ENCODE measurements around the gene UPP1.
A peak's percentile ranks its signal among the peaks of the same experiment; 100 is the strongest.

Gene UPP1

GRCh38 chr7:48108959-48109847 is 20.1 kb downstream of the UPP1 start:
- no peak overlapping the region for H3K4me3 ChIP-seq (ENCODE audit: low read depth, low read length)
- no peak for DNase-seq (ENCODE audit: low read depth)
- no peak for TF ChIP-seq CTCF (IDR thresholded peaks at IDR 0.05; ENCODE audit: insufficient read depth, low read depth, low read length, missing control alignments)

- TF ChIP-seq CTCF (IDR thresholded peaks at IDR 0.05; ENCODE audit: insufficient read depth, low read depth, low read length, missing control alignments): peak; percentile 98
- DNase-seq (ENCODE audit: low read depth): peak; percentile 82
- no peak overlapping the region for H3K4me3 ChIP-seq (ENCODE audit: low read depth, low read length)
These were observed 21.0 kb downstream of the UPP1 start for GRCh38 chr7:48109848-48110663.

DNA sequence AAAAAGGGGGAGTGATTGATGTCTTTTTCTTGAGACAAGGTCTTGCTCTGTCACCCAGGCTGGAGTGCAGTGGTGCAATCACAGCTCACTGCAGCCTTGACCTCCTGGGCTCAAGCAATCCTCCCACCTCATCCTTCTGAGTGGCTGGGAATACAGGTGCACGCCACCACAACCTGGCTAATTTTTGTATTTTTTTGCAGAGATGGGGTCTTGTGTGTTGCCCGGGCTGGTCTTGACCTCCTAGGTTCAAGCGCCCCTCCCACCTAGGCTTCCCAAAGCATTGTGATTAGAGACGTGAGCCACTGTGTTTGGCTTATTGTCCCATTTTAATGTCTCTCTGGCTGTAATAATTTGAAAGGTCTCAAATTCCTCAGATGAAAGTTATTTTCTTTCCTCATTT is 21.8 kb downstream of the UPP1 start:
- no peak for TF ChIP-seq CTCF (IDR thresholded peaks at IDR 0.05; ENCODE audit: insufficient read depth, low read depth, low read length, missing control alignments)
- no peak overlapping the region for H3K4me3 ChIP-seq (ENCODE audit: low read depth, low read length)
- DNase-seq (ENCODE audit: low read depth): no peak

DNA sequence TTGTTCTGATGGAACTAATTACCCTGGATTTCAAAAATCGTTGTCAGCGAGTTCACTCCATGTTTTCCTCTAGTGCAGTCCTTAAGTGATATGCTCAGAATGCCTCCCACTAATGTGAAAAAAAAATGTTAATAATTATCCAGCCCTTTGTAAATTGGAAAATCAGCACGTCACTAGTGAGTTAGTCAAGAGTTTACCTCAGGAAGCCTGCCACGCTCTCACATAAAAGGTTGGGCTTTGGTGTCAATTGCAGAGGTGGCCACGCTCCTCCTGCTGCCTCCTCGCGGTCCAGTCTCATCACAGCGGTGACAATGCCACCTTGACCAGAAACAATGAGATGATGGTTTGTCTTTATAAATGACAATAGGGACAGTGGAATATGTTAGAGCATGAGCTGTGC is 22.5 kb downstream of the UPP1 start:
- DNase-seq (ENCODE audit: low read depth): no peak
- no peak overlapping the region for H3K4me3 ChIP-seq (ENCODE audit: low read depth, low read length)
- TF ChIP-seq CTCF (IDR thresholded peaks at IDR 0.05; ENCODE audit: insufficient read depth, low read depth, low read length, missing control alignments): no peak

- no peak for TF ChIP-seq CTCF (IDR thresholded peaks at IDR 0.05; ENCODE audit: insufficient read depth, low read depth, low read length, missing control alignments)
These were observed 23.5 kb downstream of the UPP1 start for GRCh38 chr7:48112401-48113165.

DNA sequence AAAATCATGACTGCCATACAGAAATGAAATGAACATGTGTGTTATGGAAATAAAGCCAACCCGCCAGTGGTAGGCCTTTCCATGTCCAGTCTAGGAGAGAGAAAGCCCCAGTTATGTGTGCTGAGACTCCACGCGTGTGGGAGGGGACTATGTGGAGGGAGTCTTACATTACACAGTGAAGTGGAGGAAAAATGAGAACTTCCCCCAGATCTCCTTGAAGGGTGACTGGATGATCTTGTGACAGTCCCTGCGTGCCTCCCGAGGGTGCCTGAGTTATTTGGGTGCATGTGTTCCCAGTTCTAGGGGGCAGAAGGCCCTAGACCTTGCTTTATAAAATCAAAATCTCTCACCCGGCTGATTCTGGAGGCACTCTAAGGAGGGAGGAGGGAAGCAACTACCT is 24.2 kb downstream of the UPP1 start:
- TF ChIP-seq CTCF (IDR thresholded peaks at IDR 0.05; ENCODE audit: insufficient read depth, low read depth, low read length, missing control alignments): no peak
- no peak overlapping the region for H3K4me3 ChIP-seq (ENCODE audit: low read depth, low read length)
- DNase-seq (ENCODE audit: low read depth): no peak

More at GRCh38 chr7:48112401-48113165, 23.5 kb downstream of the UPP1 start:
- H3K4me3 ChIP-seq (ENCODE audit: low read depth, low read length): no peak overlapping the region
- DNase-seq (ENCODE audit: low read depth): no peak
